ENCODE results near the gene SLU7.

SLU7 gene

GRCh38 chr5:160357861-160358411 lies 60.9 kb downstream of the SLU7 start:
- no peak for TF ChIP-seq CTCF (IDR thresholded peaks at IDR 0.05; ENCODE audit: control extremely low read depth, extremely low read depth, low read depth, missing control alignments)
- CTCF ChIA-PET, result interaction anchor here (1.4 to 2.8 kb wide), 2 partner anchors 9 to 12 kb away, joined by 6 to 7 read pairs; no protein-coding TSS in a partner anchor
- DNase-seq (ENCODE audit: extremely low spot score), result no peak
- POLR2A ChIA-PET, result no interaction called here

- POLR2A ChIA-PET, result no interaction called here
Measured at GRCh38 chr5:160357394-160357793, 61.5 kb downstream of the SLU7 start.

GRCh38 chr5:160356550-160357347 lies 62.1 kb downstream of the SLU7 start:
- POLR2A ChIA-PET, result no interaction called here
- no peak for DNase-seq (ENCODE audit: extremely low spot score)
- CTCF ChIA-PET, result interaction anchor here (1.4 to 2.8 kb wide), 2 partner anchors 8 to 11 kb away, joined by 6 to 7 read pairs; no protein-coding TSS in a partner anchor
- no peak for TF ChIP-seq CTCF (IDR thresholded peaks at IDR 0.05; ENCODE audit: control extremely low read depth, extremely low read depth, low read depth, missing control alignments)

More at GRCh38 chr5:160357394-160357793, 61.5 kb downstream of the SLU7 start:
- CTCF ChIA-PET, result interaction anchor here (1.4 to 2.8 kb wide), 2 partner anchors 9 to 12 kb away, joined by 6 to 7 read pairs; no protein-coding TSS in a partner anchor
- TF ChIP-seq CTCF (IDR thresholded peaks at IDR 0.05; ENCODE audit: control extremely low read depth, extremely low read depth, low read depth, missing control alignments), result no peak
- no peak for DNase-seq (ENCODE audit: extremely low spot score)

- no peak for DNase-seq (ENCODE audit: extremely low spot score)
- CTCF ChIA-PET, result interaction anchor here (1.0 kb wide), 1 partner anchor 9 kb away, joined by 7 read pairs; no protein-coding TSS in a partner anchor
- no peak for TF ChIP-seq CTCF (IDR thresholded peaks at IDR 0.05; ENCODE audit: control extremely low read depth, extremely low read depth, low read depth, missing control alignments)
- POLR2A ChIA-PET, result no interaction called here
Measured at GRCh38 chr5:160354666-160355065, 64.2 kb downstream of the SLU7 start.

- TF ChIP-seq CTCF (IDR thresholded peaks at IDR 0.05; ENCODE audit: control extremely low read depth, extremely low read depth, low read depth, missing control alignments), result no peak
- POLR2A ChIA-PET, result no interaction called here
- CTCF ChIA-PET, result interaction anchor here (1.0 kb wide), 1 partner anchor 37 kb away, joined by 3 read pairs; no protein-coding TSS in a partner anchor
- no peak for DNase-seq (ENCODE audit: extremely low spot score)
Measured at GRCh38 chr5:160353379-160353778, 65.5 kb downstream of the SLU7 start.

- ChIA-PET CTCF (interaction anchor here (1.4 to 1.8 kb wide), 4 partner anchors 9 to 81 kb away, joined by 3 to 10 read pairs (median 4); no protein-coding TSS in a partner anchor), POLR2A (no interaction called here)
- no peak for TF ChIP-seq CTCF (IDR thresholded peaks at IDR 0.05; ENCODE audit: control extremely low read depth, extremely low read depth, low read depth, missing control alignments)
- DNase-seq (ENCODE audit: extremely low spot score), result no peak
Measured at GRCh38 chr5:160352308-160352707, 66.6 kb downstream of the SLU7 start.
